ENCODE measurements around the gene PELI3.
"Not testable (repeated sequence)": the region's sequence is repeated elsewhere in the genome, so short reads cannot be mapped to it uniquely, and the experiment has no call there.

GRCh38 chr11:66431871-66432329 lies 34.8 kb upstream of the PELI3 start:
- TF ChIP-seq CTCF (IDR thresholded peaks at IDR 0.05); POLR2AphosphoS5 (IDR thresholded peaks at IDR 0.05; ENCODE audit: insufficient read depth in 1 of 2, low read depth in 1 of 2); POLR2A (IDR thresholded peaks at IDR 0.05): not testable (repeated sequence)

Measured in vagina (tissue), 2 donors.